ENCODE measurements around the gene BHMT2. TPM values are rescaled to one million over a fixed set of nuclear protein-coding genes. Genes with fewer than 3 reads are reported as not detected.

The BHMT2 gene
- total RNA-seq, 1 donor from 2014 or later = not detected

- no peaks in the 10 kb centered on the region for H3K27me3 Mint-ChIP-seq (ENCODE audit: insufficient read depth)
- no peak overlapping the region for H3K27ac Mint-ChIP-seq
- H3K36me3 Mint-ChIP-seq (ENCODE audit: low read depth) = no peaks in the 10 kb centered on the region
These were observed 34.3 kb upstream of the BHMT2 start for GRCh38 chr5:79035237-79035636.

GRCh38 chr5:79036769-79037168 is 32.8 kb upstream of the BHMT2 start:
- no peak for DNase-seq (ENCODE audit: low spot score)
- intact Hi-C loops (cut with micrococcal nuclease) = no loop called here
- no peaks in the 10 kb centered on the region for H3K36me3 Mint-ChIP-seq (ENCODE audit: low read depth)
- H3K4me1 Mint-ChIP-seq (ENCODE audit: low read depth) = no peaks in the 10 kb centered on the region
- H3K27ac Mint-ChIP-seq = no peak overlapping the region
- H3K4me3 Mint-ChIP-seq = no peak overlapping the region
- H3K9me3 Mint-ChIP-seq = no peaks in the 10 kb centered on the region
- no peaks in the 10 kb centered on the region for H3K27me3 Mint-ChIP-seq (ENCODE audit: insufficient read depth)

More at GRCh38 chr5:79035237-79035636, 34.3 kb upstream of the BHMT2 start:
- H3K4me3 Mint-ChIP-seq = no peak overlapping the region
- no peak for DNase-seq (ENCODE audit: low spot score)
- intact Hi-C loops (cut with micrococcal nuclease) = no loop called here
- no peaks in the 10 kb centered on the region for H3K4me1 Mint-ChIP-seq (ENCODE audit: low read depth)
- no peaks in the 10 kb centered on the region for H3K9me3 Mint-ChIP-seq

DNA sequence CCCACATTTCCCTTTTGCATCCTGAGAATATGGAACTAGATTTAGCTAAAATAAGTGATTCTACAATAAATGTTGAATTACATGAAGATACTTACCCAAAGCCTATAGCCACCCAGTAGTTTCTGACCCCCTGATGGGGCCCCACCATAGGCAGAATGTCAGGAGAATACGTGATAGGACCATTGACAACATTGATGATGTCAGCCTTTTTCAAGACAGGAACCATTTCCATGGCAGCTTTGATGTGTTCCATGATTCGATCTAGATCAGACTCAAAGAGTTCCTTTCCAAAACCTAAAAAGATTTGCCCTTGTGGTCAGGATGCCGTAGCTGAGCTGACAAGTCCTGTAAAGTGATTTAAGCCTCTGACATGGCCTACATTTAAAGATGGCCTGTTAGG is 27.4 kb upstream of the BHMT2 start:
- peaks cover 5% of the 10 kb centered on the region for H3K27me3 Mint-ChIP-seq (ENCODE audit: insufficient read depth)
- no peak for DNase-seq (ENCODE audit: low spot score)
- H3K36me3 Mint-ChIP-seq (ENCODE audit: low read depth) = no peaks in the 10 kb centered on the region
- no peak overlapping the region for H3K4me3 Mint-ChIP-seq
- no peaks in the 10 kb centered on the region for H3K9me3 Mint-ChIP-seq
- H3K4me1 Mint-ChIP-seq (ENCODE audit: low read depth) = no peaks in the 10 kb centered on the region
- H3K27ac Mint-ChIP-seq = no peak overlapping the region
- intact Hi-C loops (cut with micrococcal nuclease) = no loop called here

DNA sequence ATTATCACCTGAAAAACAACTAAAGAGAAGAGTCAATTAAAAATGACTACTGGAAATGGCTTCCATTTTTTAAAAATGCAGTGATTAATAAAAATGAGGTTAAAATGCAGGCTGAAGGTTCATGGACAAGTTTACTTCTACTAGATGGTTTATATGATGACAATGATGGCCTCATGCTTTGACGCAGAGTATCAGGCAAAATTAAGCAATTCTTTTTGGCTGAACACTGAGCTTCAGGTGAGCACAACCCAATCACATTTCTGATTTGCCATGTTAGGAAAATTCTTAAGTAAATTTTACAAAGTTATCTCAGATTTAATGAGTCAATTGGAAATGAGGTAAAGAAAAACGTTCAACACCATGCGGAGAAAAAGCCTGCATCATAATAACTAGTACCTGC is 22.4 kb upstream of the BHMT2 start:
- Mint-ChIP-seq H3K4me1 (ENCODE audit: low read depth) (no peaks in the 10 kb centered on the region), H3K27ac (no peak overlapping the region), H3K27me3 (ENCODE audit: insufficient read depth) (peaks cover 9% of the 10 kb centered on the region), H3K36me3 (ENCODE audit: low read depth) (no peaks in the 10 kb centered on the region), H3K9me3 (no peaks in the 10 kb centered on the region), H3K4me3 (no peak overlapping the region)
- intact Hi-C loops (cut with micrococcal nuclease) = no loop called here
- DNase-seq (ENCODE audit: low spot score) = no peak

DNA sequence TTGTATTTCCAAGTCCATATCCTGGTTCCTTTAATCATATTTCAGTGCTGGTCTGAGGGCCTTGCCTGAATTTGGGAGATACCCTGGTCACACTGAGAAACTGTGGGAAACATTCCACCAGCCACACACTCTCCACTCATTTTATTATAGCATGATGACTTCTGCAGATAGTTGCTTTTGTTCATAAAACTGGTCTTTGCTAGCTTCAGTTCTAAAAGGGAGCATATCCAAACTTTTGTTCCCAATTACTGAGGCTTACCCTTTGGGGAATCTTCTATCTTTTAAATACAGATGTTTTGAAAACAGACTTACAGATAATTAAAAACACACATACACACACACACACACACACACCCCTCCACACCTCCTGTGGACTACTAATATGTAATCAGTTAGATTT is 21.1 kb upstream of the BHMT2 start:
- no peaks in the 10 kb centered on the region for H3K36me3 Mint-ChIP-seq (ENCODE audit: low read depth)
- no peaks in the 10 kb centered on the region for H3K4me1 Mint-ChIP-seq (ENCODE audit: low read depth)
- no peak for DNase-seq (ENCODE audit: low spot score)
- H3K27me3 Mint-ChIP-seq (ENCODE audit: insufficient read depth) = peaks cover 9% of the 10 kb centered on the region
- no peak overlapping the region for H3K27ac Mint-ChIP-seq
- H3K4me3 Mint-ChIP-seq = no peak overlapping the region
- intact Hi-C loops (cut with micrococcal nuclease) = no loop called here
- no peaks in the 10 kb centered on the region for H3K9me3 Mint-ChIP-seq

DNA sequence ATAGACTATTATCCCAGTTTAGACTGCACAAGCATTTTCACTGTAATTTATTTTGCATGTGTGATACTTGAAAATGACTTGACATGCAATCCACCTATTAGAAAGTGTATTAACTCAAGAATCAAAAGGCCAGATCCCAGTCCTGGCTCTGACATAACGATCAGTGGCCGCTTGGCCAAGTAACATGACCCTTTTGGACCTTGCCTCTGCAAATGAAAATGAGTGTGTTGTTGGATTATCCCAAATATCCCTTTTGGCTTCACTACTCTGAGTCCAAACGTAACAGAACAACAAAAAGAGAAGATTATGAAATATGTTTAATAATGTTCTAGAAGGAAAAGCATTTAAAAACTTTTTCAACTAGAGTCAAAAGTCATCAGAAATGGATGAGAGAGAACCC is 19.1 kb upstream of the BHMT2 start:
- intact Hi-C loops (cut with micrococcal nuclease) = no loop called here

GRCh38 chr5:79053321-79053720 is 16.2 kb upstream of the BHMT2 start:
- Mint-ChIP-seq H3K36me3 (ENCODE audit: low read depth) (no peaks in the 10 kb centered on the region), H3K4me3 (no peak overlapping the region), H3K4me1 (ENCODE audit: low read depth) (no peaks in the 10 kb centered on the region), H3K27ac (no peak overlapping the region), H3K27me3 (ENCODE audit: insufficient read depth) (peaks cover 12% of the 10 kb centered on the region), H3K9me3 (no peaks in the 10 kb centered on the region)
- intact Hi-C loops (cut with micrococcal nuclease) = no loop called here
- DNase-seq (ENCODE audit: low spot score) = no peak

More for the DNA sequence above, 19.1 kb upstream of the BHMT2 start:
- H3K4me3 Mint-ChIP-seq = no peak overlapping the region
- H3K36me3 Mint-ChIP-seq (ENCODE audit: low read depth) = no peaks in the 10 kb centered on the region
- no peak for DNase-seq (ENCODE audit: low spot score)
- peaks cover 13% of the 10 kb centered on the region for H3K27me3 Mint-ChIP-seq (ENCODE audit: insufficient read depth)
- H3K27ac Mint-ChIP-seq = no peak overlapping the region
- H3K9me3 Mint-ChIP-seq = no peaks in the 10 kb centered on the region
- no peaks in the 10 kb centered on the region for H3K4me1 Mint-ChIP-seq (ENCODE audit: low read depth)

DNA sequence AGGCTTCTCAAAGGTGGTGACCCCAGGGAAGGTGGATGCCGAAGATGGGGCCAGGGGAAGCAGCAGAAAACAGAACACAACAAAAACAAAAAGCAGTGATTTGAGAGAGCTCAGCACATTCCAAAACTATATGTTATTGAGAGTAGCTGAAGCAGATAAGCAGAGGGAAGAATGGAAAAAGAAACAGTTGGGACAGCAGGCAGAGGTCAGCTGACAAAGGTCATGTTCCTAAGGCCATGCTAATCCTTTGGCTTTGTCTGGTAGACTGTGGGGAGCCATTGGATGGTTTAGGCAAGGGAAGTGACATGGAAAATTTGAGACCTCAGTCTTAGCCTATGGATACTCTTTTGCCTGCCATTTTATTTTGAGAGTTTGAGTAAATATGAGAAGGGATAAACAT is 14.6 kb upstream of the BHMT2 start:
- H3K9me3 Mint-ChIP-seq = no peaks in the 10 kb centered on the region
- H3K4me3 Mint-ChIP-seq = no peak overlapping the region
- intact Hi-C loops (cut with micrococcal nuclease) = no loop called here
- H3K27ac Mint-ChIP-seq = no peak overlapping the region
- no peaks in the 10 kb centered on the region for H3K4me1 Mint-ChIP-seq (ENCODE audit: low read depth)
- H3K27me3 Mint-ChIP-seq (ENCODE audit: insufficient read depth) = peaks cover 16% of the 10 kb centered on the region
- no peak for DNase-seq (ENCODE audit: low spot score)
- H3K36me3 Mint-ChIP-seq (ENCODE audit: low read depth) = no peaks in the 10 kb centered on the region

DNA sequence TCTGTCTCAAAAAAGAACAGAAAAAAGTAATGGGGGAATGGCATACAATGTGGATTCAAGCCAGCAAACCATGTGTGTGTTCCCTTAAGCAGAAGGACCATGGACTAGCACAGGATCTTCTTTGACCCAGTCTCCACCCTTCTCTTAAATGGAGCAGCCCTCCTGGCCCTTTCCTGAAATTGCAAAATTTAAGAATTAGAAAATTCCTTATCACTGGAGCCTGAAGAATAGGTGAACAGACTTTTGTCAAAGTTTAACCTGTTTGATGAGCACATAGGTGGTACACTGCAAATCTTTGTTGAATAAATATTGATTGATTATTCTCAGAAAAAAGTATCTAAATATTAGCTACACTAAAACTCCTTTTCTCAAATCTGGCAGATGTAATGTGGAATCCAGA is 12.7 kb upstream of the BHMT2 start:
- H3K4me3 Mint-ChIP-seq = no peak overlapping the region
- no peaks in the 10 kb centered on the region for H3K9me3 Mint-ChIP-seq
- intact Hi-C loops (cut with micrococcal nuclease) = no loop called here
- H3K27ac Mint-ChIP-seq = no peak overlapping the region
- DNase-seq (ENCODE audit: low spot score) = no peak
- H3K4me1 Mint-ChIP-seq (ENCODE audit: low read depth) = no peaks in the 10 kb centered on the region
- H3K36me3 Mint-ChIP-seq (ENCODE audit: low read depth) = no peaks in the 10 kb centered on the region
- peaks cover 18% of the 10 kb centered on the region for H3K27me3 Mint-ChIP-seq (ENCODE audit: insufficient read depth)

- Mint-ChIP-seq H3K27ac (no peak overlapping the region), H3K4me1 (ENCODE audit: low read depth) (no peaks in the 10 kb centered on the region), H3K9me3 (no peaks in the 10 kb centered on the region), H3K36me3 (ENCODE audit: low read depth) (no peaks in the 10 kb centered on the region), H3K27me3 (ENCODE audit: insufficient read depth) (peaks cover 24% of the 10 kb centered on the region), H3K4me3 (no peak overlapping the region)
- intact Hi-C loops (cut with micrococcal nuclease) = no loop called here
- DNase-seq (ENCODE audit: low spot score) = no peak
These were observed 9.9 kb upstream of the BHMT2 start for GRCh38 chr5:79059674-79060073.

DNA sequence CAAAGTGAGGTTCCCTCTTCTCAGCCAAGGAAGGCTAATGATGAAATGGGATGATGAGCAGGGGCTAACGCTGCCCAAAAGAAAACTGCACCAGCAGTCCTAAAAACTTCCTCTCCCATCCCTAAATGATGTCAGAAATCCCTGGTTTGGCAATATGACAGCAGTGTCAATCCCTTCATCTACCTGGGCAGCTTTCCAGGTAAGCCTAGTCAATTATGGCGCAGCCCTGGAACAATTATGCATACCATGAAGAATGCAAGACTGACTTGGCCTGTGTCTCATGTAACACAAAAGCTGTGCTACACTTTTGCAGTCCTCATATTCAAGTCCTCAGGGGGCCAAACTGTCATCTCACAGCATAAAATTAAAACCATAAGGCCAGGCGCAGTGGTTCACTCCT is 7.1 kb upstream of the BHMT2 start:
- Mint-ChIP-seq H3K4me1 (ENCODE audit: low read depth) (no peaks in the 10 kb centered on the region), H3K4me3 (no peak overlapping the region), H3K9me3 (no peaks in the 10 kb centered on the region), H3K36me3 (ENCODE audit: low read depth) (no peaks in the 10 kb centered on the region), H3K27me3 (ENCODE audit: insufficient read depth) (peaks cover 26% of the 10 kb centered on the region), H3K27ac (no peak overlapping the region)
- no peak for DNase-seq (ENCODE audit: low spot score)
- intact Hi-C loops (cut with micrococcal nuclease) = no loop called here

DNA sequence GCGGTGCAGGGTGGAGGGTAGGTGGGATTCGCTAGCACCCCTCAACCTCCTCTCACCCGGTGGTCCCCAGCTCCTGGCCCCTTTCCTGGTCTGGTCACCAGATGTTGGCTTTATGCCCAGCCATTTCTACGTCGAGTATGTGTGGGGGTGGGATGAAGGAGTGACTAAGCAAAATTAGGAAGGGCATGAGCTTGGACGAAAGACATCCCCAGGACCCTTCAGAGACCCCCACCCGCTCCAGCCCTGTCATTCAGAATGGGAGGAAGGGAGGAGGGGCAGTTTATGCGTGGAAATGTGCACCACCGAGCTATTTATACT is 742 bp downstream of the BHMT2 start:
- no peak for DNase-seq (ENCODE audit: low spot score)
- Mint-ChIP-seq H3K4me3 (no peak overlapping the region), H3K9me3 (no peaks in the 10 kb centered on the region), H3K4me1 (ENCODE audit: low read depth) (no peaks in the 10 kb centered on the region), H3K27me3 (ENCODE audit: insufficient read depth) (peaks cover 47% of the 10 kb centered on the region), H3K27ac (no peak overlapping the region), H3K36me3 (ENCODE audit: low read depth) (peaks cover 1% of the 10 kb centered on the region)
- intact Hi-C loops (cut with micrococcal nuclease) = no loop called here

DNA sequence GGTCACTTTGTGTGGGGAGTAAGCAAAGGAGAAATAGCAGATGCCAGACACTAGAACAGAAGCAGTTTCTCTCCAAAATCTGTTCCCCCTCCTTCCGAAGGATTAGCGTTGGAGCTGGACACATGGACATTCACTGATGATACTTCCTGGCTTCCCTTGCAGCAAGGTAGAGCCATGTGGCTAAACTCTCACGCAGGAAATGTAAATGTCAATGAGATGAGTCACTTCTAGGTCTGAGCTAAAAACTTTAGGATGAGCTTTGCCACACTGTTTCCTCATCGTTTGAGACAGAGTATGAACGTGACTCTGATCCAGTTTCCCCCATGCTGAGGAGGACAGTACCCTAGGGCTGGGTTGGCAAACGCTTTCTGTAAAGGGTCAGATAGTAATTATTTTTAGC is 5.1 kb downstream of the BHMT2 start:
- H3K4me3 Mint-ChIP-seq = no peak overlapping the region
- H3K36me3 Mint-ChIP-seq (ENCODE audit: low read depth) = no peaks in the 10 kb centered on the region
- peaks cover 30% of the 10 kb centered on the region for H3K27me3 Mint-ChIP-seq (ENCODE audit: insufficient read depth)
- peaks cover 6% of the 10 kb centered on the region for H3K4me1 Mint-ChIP-seq (ENCODE audit: low read depth)
- no peak overlapping the region for H3K27ac Mint-ChIP-seq
- DNase-seq (ENCODE audit: low spot score) = no peak
- intact Hi-C loops (cut with micrococcal nuclease) = no loop called here
- no peaks in the 10 kb centered on the region for H3K9me3 Mint-ChIP-seq

DNA sequence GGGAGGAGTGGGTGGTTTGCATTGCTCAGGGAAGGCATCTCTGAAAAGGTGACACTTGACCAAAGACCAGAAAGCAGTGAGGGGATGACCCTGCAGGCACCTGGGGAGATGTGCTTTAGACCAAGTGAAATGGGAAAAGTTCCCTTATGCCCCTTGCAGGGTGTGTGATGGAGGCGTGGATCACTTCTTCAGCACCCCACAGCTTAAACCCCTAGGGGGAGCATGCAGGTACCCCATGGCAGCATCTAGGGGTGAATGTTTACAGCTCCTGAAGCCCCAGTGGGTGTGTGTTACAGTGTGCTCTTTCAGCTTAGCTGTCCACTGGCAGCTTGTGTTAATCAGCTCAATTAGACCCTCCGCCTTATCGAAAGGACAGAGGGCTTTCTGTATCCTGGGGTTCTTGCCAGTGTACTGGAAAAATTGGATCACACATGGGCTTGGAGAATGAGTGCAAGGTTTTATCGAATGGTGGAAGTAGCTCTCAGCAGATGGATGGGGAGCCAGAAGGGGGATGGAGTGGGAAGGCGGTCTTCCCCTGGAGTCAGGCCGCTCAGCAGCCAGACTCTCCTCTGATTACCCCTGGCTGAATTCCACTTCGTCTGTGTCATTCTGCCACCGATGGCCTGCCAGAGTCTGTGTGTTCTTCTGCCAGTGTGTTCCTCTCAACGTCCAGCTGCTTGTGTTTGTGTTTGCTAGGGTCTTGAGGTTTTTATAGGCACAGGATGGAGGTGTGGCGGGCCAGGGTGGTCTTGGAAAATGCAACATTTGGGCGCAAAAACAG is 6.3 kb downstream of the BHMT2 start:
- intact Hi-C loops (cut with micrococcal nuclease) = no loop called here
- Mint-ChIP-seq H3K4me3 (no peak overlapping the region), H3K27ac (no peak overlapping the region), H3K9me3 (no peaks in the 10 kb centered on the region), H3K27me3 (ENCODE audit: insufficient read depth) (peaks cover 26% of the 10 kb centered on the region), H3K4me1 (ENCODE audit: low read depth) (peaks cover 6% of the 10 kb centered on the region), H3K36me3 (ENCODE audit: low read depth) (no peaks in the 10 kb centered on the region)
- no peak for DNase-seq (ENCODE audit: low spot score)
